ENCODE measurements around the gene ZG16B. TPM values are rescaled to one million over a fixed set of nuclear protein-coding genes. Genes with fewer than 3 reads are reported as not detected.

ZG16B gene
- total and polyA plus RNA-seq, 4 donors, result 0.32 to 2.4 (median 0.46) TPM

DNA sequence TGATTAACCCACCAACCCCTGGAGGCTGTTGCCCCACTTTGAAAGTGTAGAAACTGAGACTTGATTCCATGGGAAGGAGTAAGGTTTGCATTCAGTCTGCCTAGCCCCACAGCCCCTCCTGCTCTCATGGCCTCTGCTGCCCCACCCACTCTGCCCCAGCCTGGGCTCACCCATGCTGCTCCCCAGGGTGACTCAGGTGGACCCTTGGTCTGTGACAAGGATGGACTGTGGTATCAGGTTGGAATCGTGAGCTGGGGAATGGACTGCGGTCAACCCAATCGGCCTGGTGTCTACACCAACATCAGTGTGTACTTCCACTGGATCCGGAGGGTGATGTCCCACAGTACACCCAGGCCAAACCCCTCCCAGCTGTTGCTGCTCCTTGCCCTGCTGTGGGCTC, 25.4 kb upstream of the ZG16B start:
- WGBS (ENCODE audit: insufficient coverage), result 94% methylated on average over 4 of the region's 4 CpGs
- Histone ChIP-seq H3K27me3 (ENCODE audit: control insufficient read depth, insufficient read depth, low read length) (peaks cover 4% of the 10 kb centered on the region), H3K4me3 (ENCODE audit: low read depth, low read length) (no peak overlapping the region), H3K4me1 (ENCODE audit: control insufficient read depth, insufficient read depth, low read length) (no peaks in the 10 kb centered on the region), H3K9me3 (ENCODE audit: control insufficient read depth, insufficient read depth, low read length) (peaks cover 6% of the 10 kb centered on the region), H3K27ac (ENCODE audit: low read depth, low read length) (no peak overlapping the region), H3K36me3 (ENCODE audit: control insufficient read depth, insufficient read depth, low read length) (no peaks in the 10 kb centered on the region)
- DNase-seq (ENCODE audit: low read depth in 4 of 6, low spot score in 6 of 6), result no peak

DNA sequence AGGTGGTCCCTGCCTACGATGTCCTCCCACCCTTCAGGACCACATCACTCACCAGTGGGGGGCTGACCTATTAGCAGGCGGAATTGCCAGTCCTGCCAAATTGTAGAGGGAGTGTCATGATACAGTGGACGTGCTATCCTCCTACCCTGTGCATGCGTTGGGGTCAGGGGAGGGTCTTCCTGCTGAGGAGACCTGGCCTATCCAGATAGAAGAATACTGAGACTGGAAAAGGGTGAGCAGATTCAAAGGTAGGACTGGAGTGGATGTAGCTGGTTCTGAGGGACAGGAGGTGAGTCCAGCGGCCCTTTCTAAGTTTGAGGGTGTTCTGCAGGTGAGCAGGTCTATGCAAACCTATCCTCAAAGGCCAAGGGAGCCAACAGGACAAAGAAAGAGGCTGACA, 23.8 kb upstream of the ZG16B start:
- Histone ChIP-seq H3K27me3 (ENCODE audit: control insufficient read depth, insufficient read depth, low read length) (peaks cover 7% of the 10 kb centered on the region), H3K4me3 (ENCODE audit: low read depth, low read length) (no peak overlapping the region), H3K4me1 (ENCODE audit: control insufficient read depth, insufficient read depth, low read length) (no peaks in the 10 kb centered on the region), H3K9me3 (ENCODE audit: control insufficient read depth, insufficient read depth, low read length) (peaks cover 6% of the 10 kb centered on the region), H3K36me3 (ENCODE audit: control insufficient read depth, insufficient read depth, low read length) (no peaks in the 10 kb centered on the region), H3K27ac (ENCODE audit: low read depth, low read length) (no peak overlapping the region)
- DNase-seq (ENCODE audit: low read depth in 4 of 6, low spot score in 6 of 6), result no peak
- WGBS (ENCODE audit: insufficient coverage), result 74% methylated on average over 3 of the region's 5 CpGs

DNA sequence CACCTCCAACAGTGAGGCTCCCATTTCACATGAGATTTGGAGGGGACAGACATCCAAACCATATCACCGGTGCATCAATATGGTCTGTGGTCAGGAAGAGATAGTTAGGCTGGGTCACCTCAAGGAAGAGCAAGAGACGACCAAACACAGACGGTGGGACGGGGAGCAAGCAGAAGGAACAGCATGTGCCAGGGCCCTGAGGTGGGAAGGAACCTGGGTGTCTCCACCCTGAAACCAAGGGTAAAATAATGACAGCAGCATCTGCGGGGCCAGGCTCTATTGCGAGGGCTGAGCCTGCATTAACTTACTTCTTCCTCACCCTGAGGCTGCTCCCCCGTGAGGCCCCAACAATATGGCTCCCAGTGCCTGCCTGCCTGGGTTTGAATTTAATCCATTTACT, 21.9 kb upstream of the ZG16B start:
- no peak for DNase-seq (ENCODE audit: low read depth in 4 of 6, low spot score in 6 of 6)
- peaks cover 15% of the 10 kb centered on the region for H3K27me3 ChIP-seq (ENCODE audit: control insufficient read depth, insufficient read depth, low read length)
- no peak overlapping the region for H3K27ac ChIP-seq (ENCODE audit: low read depth, low read length)
- H3K36me3 ChIP-seq (ENCODE audit: control insufficient read depth, insufficient read depth, low read length), result no peaks in the 10 kb centered on the region
- peaks cover 6% of the 10 kb centered on the region for H3K9me3 ChIP-seq (ENCODE audit: control insufficient read depth, insufficient read depth, low read length)
- no peaks in the 10 kb centered on the region for H3K4me1 ChIP-seq (ENCODE audit: control insufficient read depth, insufficient read depth, low read length)
- H3K4me3 ChIP-seq (ENCODE audit: low read depth, low read length), result no peak overlapping the region
- 94% methylated on average over 5 of the region's 7 CpGs for WGBS (ENCODE audit: insufficient coverage)

DNA sequence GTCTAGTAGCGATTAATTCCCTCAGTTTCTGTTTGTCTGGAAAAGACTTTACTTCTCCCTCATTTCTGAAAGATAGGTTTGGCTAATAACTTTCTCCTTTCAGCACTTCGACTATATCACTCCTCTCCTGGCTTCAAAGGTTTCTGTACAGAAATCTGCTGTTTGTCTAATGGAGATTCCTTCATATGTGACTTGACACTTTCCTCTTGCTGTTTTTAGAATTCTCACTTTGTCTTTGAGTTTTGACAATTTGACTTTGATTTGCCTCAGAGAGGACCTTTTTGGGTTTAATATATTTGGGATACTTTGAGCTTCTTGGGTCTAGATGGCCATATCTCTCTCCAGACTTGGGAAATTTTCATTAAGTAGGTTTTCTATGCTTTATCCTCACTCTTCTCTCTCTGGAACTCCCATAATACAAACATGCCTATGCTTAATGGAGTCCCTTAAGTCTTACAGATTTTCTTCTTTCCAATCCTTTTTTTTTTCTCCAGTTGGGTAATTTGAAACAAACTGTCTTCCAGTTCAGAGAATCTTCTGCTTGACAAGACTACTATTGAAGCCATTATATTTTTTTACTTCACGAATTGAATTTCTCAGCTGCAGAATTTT, 20.8 kb upstream of the ZG16B start:
- no CpG with 5 or more reads among the region's 3 CpGs for WGBS (ENCODE audit: insufficient coverage)
- H3K4me3 ChIP-seq (ENCODE audit: low read depth, low read length), result no peak overlapping the region
- peaks cover 15% of the 10 kb centered on the region for H3K27me3 ChIP-seq (ENCODE audit: control insufficient read depth, insufficient read depth, low read length)
- no peak for DNase-seq (ENCODE audit: low read depth in 4 of 6, low spot score in 6 of 6)
- no peak overlapping the region for H3K27ac ChIP-seq (ENCODE audit: low read depth, low read length)
- no peaks in the 10 kb centered on the region for H3K4me1 ChIP-seq (ENCODE audit: control insufficient read depth, insufficient read depth, low read length)
- no peaks in the 10 kb centered on the region for H3K36me3 ChIP-seq (ENCODE audit: control insufficient read depth, insufficient read depth, low read length)
- peaks cover under 1% of the 10 kb centered on the region for H3K9me3 ChIP-seq (ENCODE audit: control insufficient read depth, insufficient read depth, low read length)

DNA sequence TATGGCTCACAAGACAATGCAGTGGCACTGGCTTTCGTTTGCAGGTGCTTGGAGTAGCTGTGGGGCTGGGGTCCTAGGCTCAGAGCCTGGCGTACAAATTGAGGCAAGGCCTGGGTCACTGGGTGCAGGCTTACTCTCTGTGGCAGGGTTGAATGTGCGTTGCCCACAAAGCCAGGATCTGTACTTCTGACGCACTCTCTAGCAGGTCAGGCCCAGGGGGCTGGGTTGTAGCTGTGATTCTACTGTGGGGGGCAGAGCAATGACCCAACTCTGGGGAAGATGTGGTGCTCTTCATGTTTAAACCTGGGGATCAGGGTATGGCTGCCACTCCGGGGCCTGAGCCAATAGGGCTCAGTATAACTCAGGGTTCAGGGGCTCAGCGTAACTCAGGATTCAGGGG, 19.5 kb upstream of the ZG16B start:
- Histone ChIP-seq H3K9me3 (ENCODE audit: control insufficient read depth, insufficient read depth, low read length) (no peaks in the 10 kb centered on the region), H3K36me3 (ENCODE audit: control insufficient read depth, insufficient read depth, low read length) (no peaks in the 10 kb centered on the region), H3K4me1 (ENCODE audit: control insufficient read depth, insufficient read depth, low read length) (no peaks in the 10 kb centered on the region), H3K27ac (ENCODE audit: low read depth, low read length) (no peak overlapping the region), H3K27me3 (ENCODE audit: control insufficient read depth, insufficient read depth, low read length) (peaks cover 14% of the 10 kb centered on the region), H3K4me3 (ENCODE audit: low read depth, low read length) (no peak overlapping the region)
- WGBS (ENCODE audit: insufficient coverage), result 75% methylated on average over 6 of the region's 6 CpGs
- no peak for DNase-seq (ENCODE audit: low read depth in 4 of 6, low spot score in 6 of 6)

DNA sequence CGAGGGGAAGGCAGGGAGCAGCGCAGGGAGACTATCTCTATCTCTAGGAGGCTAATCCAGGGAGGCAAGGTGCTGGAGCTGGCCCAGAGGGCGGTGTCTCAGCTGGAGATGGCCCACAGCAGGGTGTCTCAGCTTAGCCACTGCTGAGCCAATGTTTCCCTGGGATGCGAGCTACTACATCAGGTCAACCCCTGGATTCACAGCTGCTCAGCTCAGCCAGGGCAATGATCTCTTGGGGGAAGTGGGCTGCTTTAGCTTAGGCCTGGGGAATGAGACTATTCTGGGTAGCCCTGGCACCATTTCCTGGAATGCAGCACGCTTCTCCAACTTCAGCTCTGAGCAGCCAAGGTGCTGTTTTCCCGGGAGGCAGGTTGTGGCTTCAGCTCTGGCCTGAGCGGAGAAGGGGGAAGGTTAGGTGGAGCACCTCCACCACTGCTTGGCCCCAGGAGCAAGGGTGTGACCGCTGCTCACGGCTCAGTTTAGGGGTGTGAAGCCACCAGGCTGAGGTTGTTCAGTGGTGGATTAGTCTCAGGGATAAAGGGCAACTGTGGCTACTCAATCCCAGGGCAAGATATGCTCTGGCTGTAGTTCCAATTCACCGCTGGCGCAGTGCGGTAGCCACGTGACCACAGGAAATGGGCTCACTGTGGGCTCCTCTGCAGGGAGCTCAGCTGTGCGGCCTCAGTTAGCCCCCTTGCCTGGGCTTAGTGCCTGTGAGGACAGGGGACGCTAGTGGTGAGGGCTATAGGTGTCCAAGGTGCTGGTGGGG, 18.2 kb upstream of the ZG16B start:
- peaks cover 12% of the 10 kb centered on the region for H3K27me3 ChIP-seq (ENCODE audit: control insufficient read depth, insufficient read depth, low read length)
- no peaks in the 10 kb centered on the region for H3K36me3 ChIP-seq (ENCODE audit: control insufficient read depth, insufficient read depth, low read length)
- H3K9me3 ChIP-seq (ENCODE audit: control insufficient read depth, insufficient read depth, low read length), result no peaks in the 10 kb centered on the region
- H3K4me3 ChIP-seq (ENCODE audit: low read depth, low read length), result no peak overlapping the region
- DNase-seq (ENCODE audit: low read depth in 4 of 6, low spot score in 6 of 6), result no peak
- no peak overlapping the region for H3K27ac ChIP-seq (ENCODE audit: low read depth, low read length)
- H3K4me1 ChIP-seq (ENCODE audit: control insufficient read depth, insufficient read depth, low read length), result no peaks in the 10 kb centered on the region
- WGBS (ENCODE audit: insufficient coverage), result 74% methylated on average over 15 of the region's 15 CpGs

DNA sequence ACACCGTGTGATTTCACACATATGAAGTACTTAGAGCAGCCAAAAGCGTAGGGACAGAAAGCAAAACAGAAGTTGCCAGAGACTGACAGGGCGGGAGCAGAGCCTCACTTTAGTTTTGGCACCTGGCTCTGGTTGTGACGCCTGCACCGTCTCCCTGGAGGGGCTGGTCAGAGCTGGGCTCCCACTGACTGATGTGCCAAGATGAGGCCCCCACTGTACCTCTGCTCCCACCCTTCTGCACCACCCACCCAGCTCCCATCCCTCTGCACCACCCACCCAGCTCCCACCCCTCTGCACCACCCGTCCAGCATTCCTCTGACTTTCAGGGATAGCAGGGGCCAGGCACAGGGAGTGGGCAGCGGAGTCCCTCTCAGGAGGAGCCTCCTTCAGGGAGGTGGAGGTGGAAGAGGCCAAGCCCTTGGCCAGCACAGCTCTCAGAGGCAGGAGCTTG, 16.3 kb upstream of the ZG16B start:
- no peak for DNase-seq (ENCODE audit: low read depth in 4 of 6, low spot score in 6 of 6)
- H3K27ac ChIP-seq (ENCODE audit: low read depth, low read length), result no peak overlapping the region
- no peaks in the 10 kb centered on the region for H3K4me1 ChIP-seq (ENCODE audit: control insufficient read depth, insufficient read depth, low read length)
- H3K36me3 ChIP-seq (ENCODE audit: control insufficient read depth, insufficient read depth, low read length), result no peaks in the 10 kb centered on the region
- WGBS (ENCODE audit: insufficient coverage), result 75% methylated on average over 7 of the region's 7 CpGs
- H3K4me3 ChIP-seq (ENCODE audit: low read depth, low read length), result no peak overlapping the region
- peaks cover 12% of the 10 kb centered on the region for H3K27me3 ChIP-seq (ENCODE audit: control insufficient read depth, insufficient read depth, low read length)
- H3K9me3 ChIP-seq (ENCODE audit: control insufficient read depth, insufficient read depth, low read length), result no peaks in the 10 kb centered on the region

DNA sequence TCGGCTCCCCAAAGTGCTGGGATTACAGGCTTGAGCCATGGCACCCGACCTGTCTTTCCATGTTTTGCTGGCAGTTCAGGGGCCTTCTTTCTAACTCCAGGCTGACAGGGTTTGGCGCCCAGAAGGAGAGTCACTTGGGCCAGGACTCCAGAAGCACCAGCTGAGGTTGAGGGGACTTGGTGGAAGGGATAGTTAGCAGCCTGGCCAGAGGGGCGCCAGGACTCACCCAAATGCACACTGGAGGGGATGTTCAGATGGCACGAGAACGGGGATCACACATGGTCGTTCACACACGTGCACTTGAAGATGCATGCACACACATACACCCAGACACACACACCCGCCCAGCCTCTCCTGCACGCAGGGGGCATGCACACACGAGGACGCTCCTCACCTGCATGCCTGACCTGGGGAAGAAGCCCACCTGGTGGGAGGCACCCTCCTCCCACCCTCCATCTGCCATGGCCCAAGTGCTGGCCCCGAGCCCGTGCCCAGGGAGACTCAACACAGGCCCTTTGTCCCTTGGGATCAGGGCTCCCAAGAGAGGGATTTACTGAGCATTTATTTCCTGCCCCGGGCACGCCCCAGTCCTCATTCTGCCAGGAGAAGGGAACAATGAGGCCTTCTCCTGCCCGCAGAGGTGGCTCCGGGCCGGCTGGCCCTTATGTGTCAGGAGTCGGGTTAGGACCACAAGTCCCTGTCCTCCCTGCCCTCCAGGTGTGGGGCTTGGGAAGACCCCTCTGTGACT, 15.4 kb upstream of the ZG16B start:
- no peaks in the 10 kb centered on the region for H3K9me3 ChIP-seq (ENCODE audit: control insufficient read depth, insufficient read depth, low read length)
- H3K4me3 ChIP-seq (ENCODE audit: low read depth, low read length), result no peak overlapping the region
- H3K27me3 ChIP-seq (ENCODE audit: control insufficient read depth, insufficient read depth, low read length), result peaks cover 12% of the 10 kb centered on the region
- DNase-seq (ENCODE audit: low read depth in 4 of 6, low spot score in 6 of 6), result no peak
- no peak overlapping the region for H3K27ac ChIP-seq (ENCODE audit: low read depth, low read length)
- no peaks in the 10 kb centered on the region for H3K36me3 ChIP-seq (ENCODE audit: control insufficient read depth, insufficient read depth, low read length)
- 81% methylated on average over 16 of the region's 20 CpGs for WGBS (ENCODE audit: insufficient coverage)
- H3K4me1 ChIP-seq (ENCODE audit: control insufficient read depth, insufficient read depth, low read length), result no peaks in the 10 kb centered on the region

DNA sequence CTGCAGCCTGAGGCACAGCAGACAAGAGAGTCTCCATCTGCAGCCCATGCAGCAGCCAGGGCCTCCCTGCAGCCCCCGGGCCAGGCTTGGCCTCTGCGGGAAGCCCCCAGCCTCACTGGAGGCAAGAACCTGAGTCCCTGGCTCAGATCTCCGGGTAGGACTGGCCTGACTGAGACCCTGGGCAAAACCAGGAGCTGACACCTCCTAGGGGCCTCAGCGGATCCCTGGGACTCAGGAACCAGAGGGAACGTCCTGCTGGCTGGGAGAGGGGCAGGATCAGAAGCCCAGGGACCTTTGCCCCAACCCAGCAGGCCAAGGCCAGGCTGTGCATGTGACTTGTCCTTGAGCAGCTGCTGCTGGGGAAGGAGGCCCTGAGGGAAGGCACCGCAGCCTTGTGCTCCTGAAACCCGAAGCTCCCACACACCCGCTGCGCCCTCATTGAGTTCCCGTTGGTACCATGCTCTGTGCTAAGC, 14.8 kb upstream of the ZG16B start:
- WGBS (ENCODE audit: insufficient coverage), result 77% methylated on average over 10 of the region's 10 CpGs
- peaks cover 11% of the 10 kb centered on the region for H3K27me3 ChIP-seq (ENCODE audit: control insufficient read depth, insufficient read depth, low read length)
- no peak overlapping the region for H3K4me3 ChIP-seq (ENCODE audit: low read depth, low read length)
- H3K27ac ChIP-seq (ENCODE audit: low read depth, low read length), result no peak overlapping the region
- no peaks in the 10 kb centered on the region for H3K4me1 ChIP-seq (ENCODE audit: control insufficient read depth, insufficient read depth, low read length)
- no peaks in the 10 kb centered on the region for H3K36me3 ChIP-seq (ENCODE audit: control insufficient read depth, insufficient read depth, low read length)
- no peak for DNase-seq (ENCODE audit: low read depth in 4 of 6, low spot score in 6 of 6)
- H3K9me3 ChIP-seq (ENCODE audit: control insufficient read depth, insufficient read depth, low read length), result no peaks in the 10 kb centered on the region
